ENCODE measurements around the gene CALML5.

CALML5 gene, protein sequence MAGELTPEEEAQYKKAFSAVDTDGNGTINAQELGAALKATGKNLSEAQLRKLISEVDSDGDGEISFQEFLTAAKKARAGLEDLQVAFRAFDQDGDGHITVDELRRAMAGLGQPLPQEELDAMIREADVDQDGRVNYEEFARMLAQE

DNA sequence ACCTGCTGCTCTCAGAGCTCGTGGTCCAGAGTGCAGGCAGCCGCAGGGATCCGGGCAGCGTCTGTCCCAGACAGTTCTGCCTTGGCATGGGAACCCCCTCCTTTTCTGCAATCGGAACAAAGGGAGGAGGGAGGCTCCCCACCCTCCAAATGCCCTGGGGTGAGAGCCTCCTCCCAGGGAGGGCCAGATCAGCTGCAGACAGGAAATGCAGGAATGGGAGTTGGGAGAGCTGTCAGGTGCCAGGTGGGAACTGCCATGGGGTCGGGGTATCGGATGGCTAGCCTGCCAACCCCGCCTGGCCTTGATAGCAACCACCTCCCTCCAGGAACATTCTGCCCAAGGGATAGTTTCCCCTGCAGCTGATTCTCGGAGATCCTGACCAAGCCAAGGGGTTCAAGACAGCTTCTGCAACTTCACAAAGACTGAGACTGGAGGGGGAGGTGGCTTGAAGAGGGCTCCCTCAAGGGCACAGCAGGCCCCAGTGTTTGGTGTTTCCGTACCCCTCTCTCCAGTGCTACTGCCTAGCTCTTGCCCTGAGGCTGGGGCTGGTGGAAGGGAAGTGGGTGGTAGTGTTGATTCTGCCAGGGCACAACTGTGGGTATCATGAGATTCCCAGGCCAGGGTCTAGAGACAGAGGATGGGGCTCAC lies at the start of gene CALML5:
TSS of gene CALML5 (minus strand) at position 78 of the 648 bp plus-strand sequence. CDS start 132 bp downstream, outside the sequence.
- DNase-seq (ENCODE audit: low spot score) = no peak

- no peak for DNase-seq (ENCODE audit: low spot score)
These were observed 48.7 kb upstream of the CALML5 start for GRCh38 chr10:5547931-5548660.

- no peak for DNase-seq (ENCODE audit: low spot score)
These were observed 48.2 kb upstream of the CALML5 start for GRCh38 chr10:5547681-5547930.

DNA sequence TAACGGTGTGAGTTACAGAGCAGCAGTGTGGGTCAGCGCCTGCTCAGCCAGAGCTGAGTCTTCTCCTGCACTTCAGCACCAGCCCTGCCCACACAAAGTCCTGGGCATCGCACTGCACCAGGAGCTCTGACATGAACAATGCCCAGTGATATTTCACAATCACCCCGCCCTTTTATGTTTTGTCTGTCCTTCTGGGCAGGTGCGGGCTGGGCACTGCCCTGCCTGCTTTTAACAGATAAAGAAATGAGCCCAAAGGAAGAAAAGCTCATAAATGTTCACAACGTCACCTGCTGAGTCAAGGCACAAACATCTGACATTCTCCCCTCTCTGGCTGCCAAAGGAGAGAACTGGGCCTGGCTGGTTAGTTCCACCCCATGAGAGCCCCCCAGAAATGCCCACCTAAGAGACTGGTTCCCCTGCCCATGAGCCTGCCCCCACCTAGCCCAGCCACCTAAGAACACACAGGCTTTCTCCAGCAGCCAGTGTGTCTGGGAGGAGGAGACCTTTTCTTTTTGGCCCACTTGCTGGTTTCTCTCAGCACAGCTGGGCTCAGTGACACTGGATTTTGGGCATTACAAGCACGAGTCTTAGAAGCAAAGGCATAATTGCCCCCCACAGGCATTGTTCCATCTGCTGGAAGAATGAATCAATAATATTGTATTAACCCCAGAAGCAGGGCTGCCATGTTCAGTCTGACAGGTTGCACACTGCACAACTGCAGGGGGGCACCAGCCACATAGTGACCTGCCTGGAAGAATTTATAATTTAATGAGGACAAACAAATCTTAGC lies 47.7 kb upstream of the CALML5 start:
- DNase-seq (ENCODE audit: low spot score) = no peak

- no peak for DNase-seq (ENCODE audit: low spot score)
These were observed 46.7 kb upstream of the CALML5 start for GRCh38 chr10:5545778-5546710.

DNA sequence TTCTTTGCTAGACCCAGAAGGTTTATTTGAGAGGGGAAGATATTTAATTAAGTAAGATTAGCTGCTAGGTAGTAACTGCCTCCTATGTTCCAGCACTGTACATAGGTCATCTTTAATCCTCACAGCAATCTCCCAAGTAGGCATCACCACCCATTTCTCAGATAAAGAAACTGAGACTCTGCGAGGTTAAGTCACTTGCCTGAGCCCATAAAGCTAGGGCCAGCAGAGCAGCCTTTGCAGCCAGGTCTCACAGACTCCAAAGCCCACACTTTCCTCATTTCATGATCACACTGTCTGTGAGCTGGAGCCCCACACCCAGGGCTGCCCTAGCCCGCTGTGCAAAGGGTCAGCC lies 46.0 kb upstream of the CALML5 start:
- no peak for DNase-seq (ENCODE audit: low spot score)

- DNase-seq (ENCODE audit: low spot score) = no peak
These were observed 45.6 kb upstream of the CALML5 start for GRCh38 chr10:5545011-5545410.

GRCh38 chr10:5544216-5544805 lies 44.9 kb upstream of the CALML5 start:
- no peak for DNase-seq (ENCODE audit: low spot score)

- DNase-seq (ENCODE audit: low spot score) = no peak
These were observed 44.3 kb upstream of the CALML5 start for GRCh38 chr10:5543623-5544022.

DNA sequence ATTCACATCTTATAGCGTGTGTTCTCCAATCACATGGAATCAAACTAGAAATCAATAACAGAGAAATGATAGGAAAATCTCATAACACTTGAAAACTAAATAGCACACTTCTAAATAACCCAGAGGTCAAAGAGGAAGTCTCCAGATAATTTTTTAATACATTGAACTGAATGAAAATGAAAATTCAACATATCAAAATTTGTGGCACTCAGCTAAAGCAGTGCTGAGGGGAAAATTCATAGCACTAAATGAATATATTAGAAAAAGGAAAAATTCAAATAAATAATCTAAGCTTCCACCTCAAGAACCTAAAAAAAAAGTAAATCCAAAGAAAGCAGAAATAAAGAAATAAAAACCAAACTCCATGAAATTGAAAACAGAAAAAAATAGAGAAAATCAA lies 42.7 kb upstream of the CALML5 start:
- DNase-seq (ENCODE audit: low spot score) = no peak

DNA sequence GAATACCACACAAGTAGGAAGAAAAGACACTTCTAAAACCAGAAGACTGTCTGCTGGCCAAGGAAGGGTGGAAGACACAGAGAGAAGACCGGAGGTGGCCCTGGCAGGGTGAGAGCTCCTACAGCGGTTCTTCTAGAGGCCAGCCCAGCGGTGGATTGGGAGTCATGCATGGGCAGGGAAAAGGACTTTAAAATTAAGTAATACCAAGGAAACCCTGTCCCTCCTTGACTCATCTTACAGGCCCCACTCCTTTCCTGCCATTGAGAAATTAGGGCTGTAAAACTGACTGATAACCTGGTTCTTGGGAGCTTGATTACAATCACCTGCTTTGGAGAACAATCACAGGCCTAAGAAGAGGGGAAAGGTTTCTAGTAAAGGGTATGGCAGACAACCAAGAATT lies 41.5 kb upstream of the CALML5 start:
- no peak for DNase-seq (ENCODE audit: low spot score)

GRCh38 chr10:5540080-5540479 lies 40.7 kb upstream of the CALML5 start:
- DNase-seq (ENCODE audit: low spot score) = no peak

DNA sequence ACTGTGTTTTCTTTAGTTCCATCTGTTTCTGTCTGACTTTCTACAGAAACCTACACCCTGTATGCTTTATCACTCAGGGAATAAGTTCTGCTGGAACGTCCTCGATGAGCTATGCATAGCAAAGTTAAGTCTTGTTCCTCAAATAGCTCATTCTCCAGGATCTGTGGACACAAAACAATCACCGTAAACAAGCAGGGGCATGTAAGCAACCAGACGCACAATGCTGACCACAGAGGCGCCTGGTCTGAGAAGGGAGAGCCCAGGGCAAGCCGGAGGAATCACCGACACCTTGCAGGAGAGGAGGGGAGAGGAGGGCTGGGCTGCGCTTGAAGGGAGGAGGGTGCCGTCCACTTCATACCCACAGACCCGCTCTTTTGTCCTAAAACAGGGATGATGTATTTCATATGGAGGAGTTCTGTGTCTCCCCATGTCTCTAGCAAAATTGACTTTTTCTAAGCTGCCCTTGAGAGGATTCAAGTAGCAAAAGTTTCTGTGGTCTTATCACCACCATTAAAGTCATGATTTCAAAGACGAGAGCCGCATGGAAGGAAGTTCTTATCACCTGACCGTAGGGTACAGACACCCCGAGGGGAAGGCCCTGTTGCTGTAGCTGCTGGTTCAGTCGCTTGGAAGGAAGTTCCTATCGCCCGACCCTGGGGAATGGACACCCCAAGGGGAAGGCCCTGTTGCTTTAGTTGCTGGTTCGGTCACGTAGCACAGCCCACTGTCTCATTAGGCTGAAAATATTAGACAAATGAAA lies 39.7 kb upstream of the CALML5 start:
- no peak for DNase-seq (ENCODE audit: low spot score)

- DNase-seq (ENCODE audit: low spot score) = peak; percentile 58
These were observed 39.1 kb upstream of the CALML5 start for GRCh38 chr10:5538446-5538845.

DNA sequence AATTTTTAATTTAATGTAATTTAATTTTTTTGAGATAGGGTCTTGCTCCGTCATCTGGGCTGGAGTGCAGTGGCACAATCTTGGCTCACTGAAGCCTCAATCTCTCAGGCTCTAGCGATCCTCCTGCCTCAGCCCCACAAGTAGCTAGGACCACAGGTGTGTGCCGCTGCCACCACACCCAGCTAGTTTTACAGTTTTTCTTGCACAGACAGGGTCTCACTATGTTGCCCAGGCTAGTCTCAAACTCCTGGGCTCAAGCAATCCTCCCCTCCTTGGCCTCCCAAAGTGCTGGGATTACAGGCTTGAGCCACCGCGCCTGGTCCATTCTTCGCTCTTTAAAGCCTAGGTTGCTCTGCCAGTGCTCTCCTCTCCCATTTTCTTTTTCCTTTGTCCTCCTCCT lies 38.3 kb upstream of the CALML5 start:
- DNase-seq (ENCODE audit: low spot score) = no peak

GRCh38 chr10:5536486-5537081 lies 37.2 kb upstream of the CALML5 start:
- no peak for DNase-seq (ENCODE audit: low spot score)

DNA sequence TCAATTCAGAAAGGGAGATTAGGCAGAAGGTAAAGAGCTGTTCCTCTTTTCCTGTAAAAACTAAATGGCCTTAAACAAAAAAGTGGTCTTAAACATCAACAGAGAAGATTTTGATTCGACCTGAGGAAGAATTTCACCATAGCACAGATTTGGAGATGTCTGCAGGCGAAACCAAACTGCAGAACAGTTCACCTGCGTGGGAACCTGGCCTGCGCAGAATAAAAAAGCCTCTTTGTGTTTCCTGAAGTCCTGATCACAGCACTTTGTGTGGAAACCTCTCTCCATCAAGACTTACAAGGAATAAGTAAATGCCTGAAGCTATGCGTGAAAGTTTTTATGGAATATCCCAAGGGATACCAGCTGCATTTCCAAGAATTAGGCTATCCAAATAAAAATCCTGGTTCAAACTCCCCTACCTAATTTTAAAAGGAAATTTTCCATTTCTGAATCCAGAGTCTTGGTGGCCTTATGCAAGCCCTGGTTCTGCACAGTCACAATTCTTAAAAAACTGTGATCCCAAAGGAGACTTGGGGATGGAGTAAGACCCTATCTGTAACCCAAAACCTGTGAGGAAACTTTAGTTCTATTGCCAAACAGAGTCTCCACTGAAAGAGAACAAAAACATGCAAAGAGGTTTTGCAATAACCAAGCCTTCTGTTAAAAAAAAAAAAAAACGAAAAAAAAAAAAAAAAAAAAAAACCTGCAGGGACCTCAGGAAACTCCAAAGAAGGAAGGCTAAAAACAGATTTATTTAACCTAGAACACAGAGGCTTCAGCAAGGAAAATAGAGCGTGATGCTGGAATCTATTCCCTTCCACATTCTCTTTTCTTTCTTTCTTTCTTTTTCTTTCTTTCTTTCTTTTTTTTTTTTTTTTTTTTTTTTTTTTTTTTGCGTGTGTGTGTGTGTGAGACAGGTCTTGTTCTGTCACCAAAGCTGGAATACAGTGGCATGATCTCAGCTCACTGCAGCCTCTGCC lies 35.8 kb upstream of the CALML5 start:
- peak; percentile 75 for DNase-seq (ENCODE audit: low spot score)

DNA sequence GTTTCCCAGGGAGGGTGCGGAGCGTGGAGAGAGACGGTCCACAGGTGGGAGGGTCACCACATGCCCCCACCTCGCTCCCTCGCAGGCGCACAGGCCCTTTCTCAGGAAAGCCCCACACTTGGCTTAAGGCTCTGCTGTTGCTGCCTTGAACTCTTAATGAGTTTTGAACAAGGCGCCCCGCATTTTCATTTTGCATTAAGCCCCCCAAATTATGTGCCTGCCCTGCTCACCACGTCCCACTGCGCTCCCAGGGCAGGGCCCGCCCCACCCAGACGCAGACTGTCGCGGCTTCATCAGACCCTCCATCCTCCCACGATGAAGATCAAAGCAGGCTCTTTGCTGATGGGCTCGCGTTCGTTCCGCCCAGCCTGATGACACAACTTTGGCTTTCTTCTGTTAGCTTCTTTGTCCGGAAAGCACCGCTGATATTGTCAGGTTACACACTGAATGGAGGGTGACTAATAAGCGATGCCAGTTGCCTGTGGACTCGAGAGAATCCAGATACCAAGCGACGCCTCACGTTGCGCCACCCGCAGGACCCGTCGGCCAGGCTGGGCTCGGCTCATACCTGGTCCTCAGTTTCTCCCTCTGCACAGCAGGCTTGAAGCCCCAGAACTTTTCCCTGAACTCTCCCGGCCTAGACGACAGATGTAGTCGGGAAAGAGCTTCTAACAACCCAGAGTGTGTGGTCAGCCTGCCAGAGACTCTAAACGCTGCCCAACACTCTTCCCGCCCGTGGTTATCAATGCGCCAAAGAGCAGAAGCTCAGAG lies 34.9 kb upstream of the CALML5 start:
- no peak for DNase-seq (ENCODE audit: low spot score)

Measured in AG08395 (cell line).